WTC11 (cell line): Measurements from ENCODE around the gene IRX4. TPM values are rescaled to one million over a fixed set of nuclear protein-coding genes. Genes with fewer than 3 reads are reported as not detected.
A peak's percentile ranks its signal among the peaks of the same experiment; 100 is the strongest.

Experiments
- ATAC-seq: fragments of 200-7000 bp; cut with Tn5 transposase; 2 replicates; pipeline ENCODE4 v1.10.0; 2021; ENCODE audit warnings: mild to moderate bottlenecking, moderate library complexity
- CTCF ChIA-PET: fragments of 300-600 bp; sonication (Branson Sonifier 250); formaldehyde crosslinking; loops from one replicate; lab custom pipeline; 2021; ENCODE audit warnings: antibody characterized with exemption; lab: Charles Lee
- POLR2A ChIA-PET: fragments of 350-600 bp; sonication (Branson Sonifier 250); formaldehyde crosslinking; loops from one replicate; lab custom pipeline; 2021; ENCODE audit warnings: antibody characterized with exemption; lab: Charles Lee
- DNase-seq: peaks from one replicate; pipeline ENCODE4 v3.0.0; 2021; ENCODE audit warnings: low spot score
- H3K27ac Mint-ChIP-seq: 2 replicates; pipeline ENCODE4 v1.8.0; 2021; ENCODE audit warnings: mixed read lengths
- H3K27me3 Mint-ChIP-seq: 2 replicates; pipeline ENCODE4 v1.8.0; 2021; ENCODE audit warnings: low read depth, mild to moderate bottlenecking, moderate library complexity, mixed read lengths
- H3K36me3 Mint-ChIP-seq: 2 replicates; pipeline ENCODE4 v1.8.0; 2021; ENCODE audit warnings: mixed read lengths
- H3K4me1 Mint-ChIP-seq: 2 replicates; pipeline ENCODE4 v1.8.0; 2022; ENCODE audit warnings: mixed read lengths
- H3K4me3 Mint-ChIP-seq: 2 replicates; pipeline ENCODE4 v1.8.0; 2021; ENCODE audit warnings: mild to moderate bottlenecking, moderate library complexity, mixed read lengths
- H3K9me3 Mint-ChIP-seq: 2 replicates; pipeline ENCODE4 v1.8.0; 2021; ENCODE audit warnings: mixed read lengths
- CBFB ChIP-seq: sonication (generic); formaldehyde crosslinking; IDR thresholded peaks from 2 replicates; pipeline ENCODE4 v1.8.1; 2022; ENCODE audit warnings: mild to moderate bottlenecking, low read depth, missing genetic modification reagents
- HMGA2 ChIP-seq: fragments of 250-450 bp; sonication (Bioruptor Pico); IDR thresholded peaks from 2 replicates; pipeline ENCODE4 v1.4.0; 2021; ENCODE audit warnings: mild to moderate bottlenecking, moderate library complexity
- JAZF1 ChIP-seq: fragments of 250-450 bp; sonication (Bioruptor Pico); IDR thresholded peaks from 2 replicates; pipeline ENCODE4 v1.9.0; 2021; ENCODE audit warnings: moderate library complexity, mild to moderate bottlenecking, inconsistent platforms
- NFATC4 ChIP-seq: fragments of 250-450 bp; sonication (Bioruptor Pico); IDR thresholded peaks from 2 replicates; pipeline ENCODE4 v1.9.0; 2021; ENCODE audit warnings: mild to moderate bottlenecking
- SOX15 ChIP-seq: fragments of 250-450 bp; sonication (Bioruptor Pico); IDR thresholded peaks from 2 replicates; pipeline ENCODE4 v1.9.0; 2021; ENCODE audit warnings: mild to moderate bottlenecking
- TP53 ChIP-seq: sonication (generic); formaldehyde crosslinking; IDR thresholded peaks from 2 replicates; pipeline ENCODE4 v1.8.1; 2023; ENCODE audit warnings: mild to moderate bottlenecking, missing genetic modification reagents
- ZNF138 ChIP-seq: sonication (generic); formaldehyde crosslinking; conservative IDR thresholded peaks from 2 replicates; pipeline ENCODE4 v1.8.1; 2022; ENCODE audit warnings: mild to moderate bottlenecking, moderate library complexity, missing genetic modification reagents
- ZNF317 ChIP-seq: sonication (generic); formaldehyde crosslinking; IDR thresholded peaks from 2 replicates; pipeline ENCODE4 v1.8.1; 2023; ENCODE audit warnings: low read depth, mild to moderate bottlenecking, moderate library complexity, missing genetic modification reagents, borderline replicate concordance
- total RNA-seq: library from RNA; stranded (reverse); gene quantifications from 3 replicates; pipeline ENCODE4 v1.2.3, GENCODE V29; 2021
- TF ChIP-seq, protein P1 (sequence below): sonication (generic); formaldehyde crosslinking; IDR thresholded peaks from 2 replicates; pipeline ENCODE4 v1.8.1; 2022; ENCODE audit warnings: mild to moderate bottlenecking, missing genetic modification reagents, moderate library complexity, borderline replicate concordance
- TF ChIP-seq, protein P2 (sequence below): fragments of 250-450 bp; sonication (Bioruptor Pico); IDR thresholded peaks from 2 replicates; pipeline ENCODE4 v1.9.0; 2021; ENCODE audit warnings: moderate library complexity, mild to moderate bottlenecking, inconsistent platforms, borderline replicate concordance
- TF ChIP-seq, protein P3 (sequence below): sonication (generic); formaldehyde crosslinking; IDR thresholded peaks from 2 replicates; pipeline ENCODE4 v1.8.0; 2022; ENCODE audit warnings: mild to moderate bottlenecking, missing genetic modification reagents
- TF ChIP-seq, protein P4 (sequence below): sonication (generic); formaldehyde crosslinking; IDR thresholded peaks from 2 replicates; pipeline ENCODE4 v1.8.1; 2023; ENCODE audit warnings: mild to moderate bottlenecking, missing genetic modification reagents, borderline replicate concordance
- TF ChIP-seq, protein P5 (sequence below): sonication (generic); formaldehyde crosslinking; IDR thresholded peaks from 2 replicates; pipeline ENCODE4 v1.8.0; 2022; ENCODE audit warnings: mild to moderate bottlenecking, missing genetic modification reagents
- TF ChIP-seq, protein P6 (sequence below): fragments of 250-450 bp; sonication (Bioruptor Pico); IDR thresholded peaks from 2 replicates; pipeline ENCODE4 v1.9.0; 2021; ENCODE audit warnings: mild to moderate bottlenecking
- TF ChIP-seq, protein P7 (sequence below): sonication (generic); formaldehyde crosslinking; IDR thresholded peaks from 2 replicates; pipeline ENCODE4 v1.8.1; 2023; ENCODE audit warnings: mild to moderate bottlenecking, missing genetic modification reagents, moderate library complexity

Gene IRX4
- total RNA-seq, 1 experiment from 2014 or later = 9.0 TPM

DNA sequence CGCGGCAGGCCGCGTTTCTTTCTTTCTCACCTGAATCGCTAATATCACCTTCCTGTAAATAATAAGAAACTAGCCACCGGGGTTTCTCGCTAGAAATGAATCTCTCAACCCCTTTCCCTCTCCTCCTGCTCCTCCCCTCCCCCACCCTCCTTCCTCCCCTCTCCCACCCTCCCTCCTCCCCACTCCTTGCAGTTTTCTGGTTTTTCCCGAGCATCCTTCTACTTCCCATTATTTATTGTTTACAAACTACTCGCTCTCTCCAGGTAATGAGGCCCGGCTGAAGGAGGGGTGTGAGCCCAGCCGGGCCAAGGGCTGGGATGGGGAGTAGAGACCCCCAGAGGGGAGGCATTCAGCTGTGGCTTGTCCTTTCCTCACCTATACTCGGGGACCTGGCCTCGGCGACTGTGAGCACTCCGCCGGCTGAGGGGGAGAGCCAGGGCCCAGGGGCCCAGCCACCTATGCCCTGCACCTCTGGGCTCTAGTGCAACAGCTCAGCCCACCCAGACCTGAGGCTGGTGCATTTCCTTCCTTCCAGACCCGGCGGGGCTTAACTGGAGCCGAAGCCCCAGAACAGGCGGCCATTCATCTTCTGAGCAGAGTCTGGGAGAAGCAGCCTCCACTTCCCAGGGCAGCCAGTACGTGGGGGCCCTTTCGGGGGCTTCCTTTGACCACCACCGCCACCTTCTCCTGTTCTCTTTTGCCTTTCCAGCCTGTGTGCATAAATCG lies 2.1 kb upstream of the IRX4 start:
- ChIA-PET CTCF (interaction anchor here (1.0 to 2.7 kb wide), 3 partner anchors 9 to 121 kb away, joined by 3 to 7 read pairs (median 4); no protein-coding TSS in a partner anchor), POLR2A (interaction anchor here (0.8 kb wide), 1 partner anchor 291 kb away, joined by 4 read pairs; no protein-coding TSS in a partner anchor)
- Mint-ChIP-seq H3K27me3 (peaks cover 91% of the 10 kb centered on the region), H3K4me3 (peak overlapping the region; percentile 78), H3K9me3 (no peaks in the 10 kb centered on the region), H3K27ac (no peak overlapping the region), H3K4me1 (peaks cover 37% of the 10 kb centered on the region), H3K36me3 (peaks cover 6% of the 10 kb centered on the region; the same call in 1 of the 2 replicates)
- TF ChIP-seq, protein P1, sequence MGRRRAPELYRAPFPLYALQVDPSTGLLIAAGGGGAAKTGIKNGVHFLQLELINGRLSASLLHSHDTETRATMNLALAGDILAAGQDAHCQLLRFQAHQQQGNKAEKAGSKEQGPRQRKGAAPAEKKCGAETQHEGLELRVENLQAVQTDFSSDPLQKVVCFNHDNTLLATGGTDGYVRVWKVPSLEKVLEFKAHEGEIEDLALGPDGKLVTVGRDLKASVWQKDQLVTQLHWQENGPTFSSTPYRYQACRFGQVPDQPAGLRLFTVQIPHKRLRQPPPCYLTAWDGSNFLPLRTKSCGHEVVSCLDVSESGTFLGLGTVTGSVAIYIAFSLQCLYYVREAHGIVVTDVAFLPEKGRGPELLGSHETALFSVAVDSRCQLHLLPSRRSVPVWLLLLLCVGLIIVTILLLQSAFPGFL (CRISPR knock-in tag) = no peak
- TF ChIP-seq ZNF138 (CRISPR knock-in tag) (no peak), TP53 (CRISPR knock-in tag) (no peak), CBFB (CRISPR knock-in tag) (no peak), ZNF317 (no peak), HMGA2 (no peak), SOX15 (no peak), NFATC4 (CRISPR knock-in tag) (no peak), JAZF1 (CRISPR knock-in tag) (no peak)
- TF ChIP-seq, protein P2, sequence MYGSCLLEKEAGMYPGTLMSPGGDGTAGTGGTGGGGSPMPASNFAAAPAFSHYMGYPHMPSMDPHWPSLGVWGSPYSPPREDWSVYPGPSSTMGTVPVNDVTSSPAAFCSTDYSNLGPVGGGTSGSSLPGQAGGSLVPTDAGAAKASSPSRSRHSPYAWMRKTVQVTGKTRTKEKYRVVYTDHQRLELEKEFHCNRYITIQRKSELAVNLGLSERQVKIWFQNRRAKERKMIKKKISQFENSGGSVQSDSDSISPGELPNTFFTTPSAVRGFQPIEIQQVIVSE (CRISPR knock-in tag) = no peak
- TF ChIP-seq, protein P3, sequence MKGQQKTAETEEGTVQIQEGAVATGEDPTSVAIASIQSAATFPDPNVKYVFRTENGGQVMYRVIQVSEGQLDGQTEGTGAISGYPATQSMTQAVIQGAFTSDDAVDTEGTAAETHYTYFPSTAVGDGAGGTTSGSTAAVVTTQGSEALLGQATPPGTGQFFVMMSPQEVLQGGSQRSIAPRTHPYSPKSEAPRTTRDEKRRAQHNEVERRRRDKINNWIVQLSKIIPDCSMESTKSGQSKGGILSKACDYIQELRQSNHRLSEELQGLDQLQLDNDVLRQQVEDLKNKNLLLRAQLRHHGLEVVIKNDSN (CRISPR knock-in tag) = no peak
- TF ChIP-seq, protein P4, sequence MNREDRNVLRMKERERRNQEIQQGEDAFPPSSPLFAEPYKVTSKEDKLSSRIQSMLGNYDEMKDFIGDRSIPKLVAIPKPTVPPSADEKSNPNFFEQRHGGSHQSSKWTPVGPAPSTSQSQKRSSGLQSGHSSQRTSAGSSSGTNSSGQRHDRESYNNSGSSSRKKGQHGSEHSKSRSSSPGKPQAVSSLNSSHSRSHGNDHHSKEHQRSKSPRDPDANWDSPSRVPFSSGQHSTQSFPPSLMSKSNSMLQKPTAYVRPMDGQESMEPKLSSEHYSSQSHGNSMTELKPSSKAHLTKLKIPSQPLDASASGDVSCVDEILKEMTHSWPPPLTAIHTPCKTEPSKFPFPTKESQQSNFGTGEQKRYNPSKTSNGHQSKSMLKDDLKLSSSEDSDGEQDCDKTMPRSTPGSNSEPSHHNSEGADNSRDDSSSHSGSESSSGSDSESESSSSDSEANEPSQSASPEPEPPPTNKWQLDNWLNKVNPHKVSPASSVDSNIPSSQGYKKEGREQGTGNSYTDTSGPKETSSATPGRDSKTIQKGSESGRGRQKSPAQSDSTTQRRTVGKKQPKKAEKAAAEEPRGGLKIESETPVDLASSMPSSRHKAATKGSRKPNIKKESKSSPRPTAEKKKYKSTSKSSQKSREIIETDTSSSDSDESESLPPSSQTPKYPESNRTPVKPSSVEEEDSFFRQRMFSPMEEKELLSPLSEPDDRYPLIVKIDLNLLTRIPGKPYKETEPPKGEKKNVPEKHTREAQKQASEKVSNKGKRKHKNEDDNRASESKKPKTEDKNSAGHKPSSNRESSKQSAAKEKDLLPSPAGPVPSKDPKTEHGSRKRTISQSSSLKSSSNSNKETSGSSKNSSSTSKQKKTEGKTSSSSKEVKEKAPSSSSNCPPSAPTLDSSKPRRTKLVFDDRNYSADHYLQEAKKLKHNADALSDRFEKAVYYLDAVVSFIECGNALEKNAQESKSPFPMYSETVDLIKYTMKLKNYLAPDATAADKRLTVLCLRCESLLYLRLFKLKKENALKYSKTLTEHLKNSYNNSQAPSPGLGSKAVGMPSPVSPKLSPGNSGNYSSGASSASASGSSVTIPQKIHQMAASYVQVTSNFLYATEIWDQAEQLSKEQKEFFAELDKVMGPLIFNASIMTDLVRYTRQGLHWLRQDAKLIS = no peak
- TF ChIP-seq, protein P5, sequence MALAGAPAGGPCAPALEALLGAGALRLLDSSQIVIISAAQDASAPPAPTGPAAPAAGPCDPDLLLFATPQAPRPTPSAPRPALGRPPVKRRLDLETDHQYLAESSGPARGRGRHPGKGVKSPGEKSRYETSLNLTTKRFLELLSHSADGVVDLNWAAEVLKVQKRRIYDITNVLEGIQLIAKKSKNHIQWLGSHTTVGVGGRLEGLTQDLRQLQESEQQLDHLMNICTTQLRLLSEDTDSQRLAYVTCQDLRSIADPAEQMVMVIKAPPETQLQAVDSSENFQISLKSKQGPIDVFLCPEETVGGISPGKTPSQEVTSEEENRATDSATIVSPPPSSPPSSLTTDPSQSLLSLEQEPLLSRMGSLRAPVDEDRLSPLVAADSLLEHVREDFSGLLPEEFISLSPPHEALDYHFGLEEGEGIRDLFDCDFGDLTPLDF (CRISPR knock-in tag) = no peak
- TF ChIP-seq, protein P6, sequence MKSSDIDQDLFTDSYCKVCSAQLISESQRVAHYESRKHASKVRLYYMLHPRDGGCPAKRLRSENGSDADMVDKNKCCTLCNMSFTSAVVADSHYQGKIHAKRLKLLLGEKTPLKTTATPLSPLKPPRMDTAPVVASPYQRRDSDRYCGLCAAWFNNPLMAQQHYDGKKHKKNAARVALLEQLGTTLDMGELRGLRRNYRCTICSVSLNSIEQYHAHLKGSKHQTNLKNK (CRISPR knock-in tag) = no peak
- TF ChIP-seq, protein P7, sequence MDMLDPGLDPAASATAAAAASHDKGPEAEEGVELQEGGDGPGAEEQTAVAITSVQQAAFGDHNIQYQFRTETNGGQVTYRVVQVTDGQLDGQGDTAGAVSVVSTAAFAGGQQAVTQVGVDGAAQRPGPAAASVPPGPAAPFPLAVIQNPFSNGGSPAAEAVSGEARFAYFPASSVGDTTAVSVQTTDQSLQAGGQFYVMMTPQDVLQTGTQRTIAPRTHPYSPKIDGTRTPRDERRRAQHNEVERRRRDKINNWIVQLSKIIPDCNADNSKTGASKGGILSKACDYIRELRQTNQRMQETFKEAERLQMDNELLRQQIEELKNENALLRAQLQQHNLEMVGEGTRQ (CRISPR knock-in tag) = no peak
- DNase-seq = no peak
- ATAC-seq = no peak
